GM19467 (cell line): ENCODE data around the gene RRM2.

Source experiments
- ATAC-seq: cut with Tn5 transposase; IDR thresholded peaks from one replicate; pipeline ENCODE4 v1.9.1; 2021; ENCODE audit warnings: mild to moderate bottlenecking, moderate library complexity; ENCODE audit not compliant: unreplicated experiment

Gene RRM2

GRCh38 chr2:10149635-10150034 is 27.1 kb downstream of the RRM2 start:
- ATAC-seq, result no peak

- no peak for ATAC-seq
Measured at GRCh38 chr2:10150436-10150835, 27.9 kb downstream of the RRM2 start.

GRCh38 chr2:10151462-10151861 is 28.9 kb downstream of the RRM2 start:
- no peak for ATAC-seq

- no peak for ATAC-seq
Measured at GRCh38 chr2:10157293-10157692, 34.8 kb downstream of the RRM2 start.

GRCh38 chr2:10158681-10159080 is 36.1 kb downstream of the RRM2 start:
- ATAC-seq, result no peak

GRCh38 chr2:10159086-10159485 is 36.5 kb downstream of the RRM2 start:
- no peak for ATAC-seq

- no peak for ATAC-seq
Measured at GRCh38 chr2:10159581-10160131, 37.1 kb downstream of the RRM2 start.

- no peak for ATAC-seq
Measured at GRCh38 chr2:10160203-10160955, 37.8 kb downstream of the RRM2 start.

GRCh38 chr2:10161206-10161931 is 38.8 kb downstream of the RRM2 start:
- ATAC-seq, result no peak

GRCh38 chr2:10161961-10162441 is 39.5 kb downstream of the RRM2 start:
- ATAC-seq, result no peak

GRCh38 chr2:10162586-10163497 is 40.3 kb downstream of the RRM2 start:
- ATAC-seq, result no peak

GRCh38 chr2:10163498-10164486 is 41.3 kb downstream of the RRM2 start:
- ATAC-seq, result no peak

GRCh38 chr2:10164601-10165000 is 42.1 kb downstream of the RRM2 start:
- no peak for ATAC-seq

- ATAC-seq, result no peak
Measured at GRCh38 chr2:10165282-10165681, 42.7 kb downstream of the RRM2 start.

- ATAC-seq, result no peak
Measured at GRCh38 chr2:10165861-10166675, 43.5 kb downstream of the RRM2 start.

GRCh38 chr2:10166676-10167292 is 44.2 kb downstream of the RRM2 start:
- no peak for ATAC-seq

GRCh38 chr2:10167316-10167715 is 44.8 kb downstream of the RRM2 start:
- no peak for ATAC-seq

- ATAC-seq, result no peak
Measured at GRCh38 chr2:10168221-10168620, 45.7 kb downstream of the RRM2 start.
